Testis (tissue), 2 donors: ENCODE measurements around the gene ERI3.

Source experiments
- POLR2A ChIP-seq: fragments of 450-650 bp; IDR thresholded peaks from one replicate; pipeline ENCODE4 v1.6.1; 2017; ENCODE audit warnings: antibody characterized with exemption, mild to moderate bottlenecking, moderate library complexity
- TF ChIP-seq, protein P1 (sequence below), 3 experiments: fragments of 450-650 bp in 2 of 3; fragments of 200-600 bp in 1 of 3; sonication (generic) in 1 of 3; IDR thresholded peaks; one replicate each; pipeline ENCODE4 v1.5.1; 2016 to 2019; ENCODE audit warnings: antibody characterized with exemption in 3 of 3, mild to moderate bottlenecking in 2 of 3, moderate library complexity in 1 of 3

DNA sequence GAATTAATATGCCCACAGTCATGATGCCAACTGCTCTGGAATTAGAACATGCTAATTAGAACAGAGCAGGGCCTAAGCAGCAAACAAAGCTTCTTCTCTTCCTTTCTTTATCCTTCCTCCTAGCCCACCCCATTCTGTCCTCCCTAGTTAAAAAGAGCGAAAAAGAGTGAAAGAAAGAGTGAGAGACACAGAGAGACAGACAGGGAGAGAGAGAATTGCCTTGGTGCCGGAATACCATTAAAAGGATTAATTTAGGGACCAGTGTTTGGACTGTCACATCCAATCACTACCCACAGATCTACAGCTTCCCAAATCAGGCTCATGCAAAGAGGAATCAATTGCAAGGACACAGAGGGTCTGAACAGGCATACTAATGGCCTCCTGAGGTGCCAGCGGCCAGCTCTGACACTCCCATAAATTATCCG is 7.0 kb downstream of the ERI3 start:
- TF ChIP-seq, protein P1, sequence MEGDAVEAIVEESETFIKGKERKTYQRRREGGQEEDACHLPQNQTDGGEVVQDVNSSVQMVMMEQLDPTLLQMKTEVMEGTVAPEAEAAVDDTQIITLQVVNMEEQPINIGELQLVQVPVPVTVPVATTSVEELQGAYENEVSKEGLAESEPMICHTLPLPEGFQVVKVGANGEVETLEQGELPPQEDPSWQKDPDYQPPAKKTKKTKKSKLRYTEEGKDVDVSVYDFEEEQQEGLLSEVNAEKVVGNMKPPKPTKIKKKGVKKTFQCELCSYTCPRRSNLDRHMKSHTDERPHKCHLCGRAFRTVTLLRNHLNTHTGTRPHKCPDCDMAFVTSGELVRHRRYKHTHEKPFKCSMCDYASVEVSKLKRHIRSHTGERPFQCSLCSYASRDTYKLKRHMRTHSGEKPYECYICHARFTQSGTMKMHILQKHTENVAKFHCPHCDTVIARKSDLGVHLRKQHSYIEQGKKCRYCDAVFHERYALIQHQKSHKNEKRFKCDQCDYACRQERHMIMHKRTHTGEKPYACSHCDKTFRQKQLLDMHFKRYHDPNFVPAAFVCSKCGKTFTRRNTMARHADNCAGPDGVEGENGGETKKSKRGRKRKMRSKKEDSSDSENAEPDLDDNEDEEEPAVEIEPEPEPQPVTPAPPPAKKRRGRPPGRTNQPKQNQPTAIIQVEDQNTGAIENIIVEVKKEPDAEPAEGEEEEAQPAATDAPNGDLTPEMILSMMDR (IDR thresholded peaks at IDR 0.05), result no peak
- no peak for TF ChIP-seq POLR2A
